SK-N-MC (cell line): ENCODE results near the gene GUCY1A2.

Experiments used
- EZH2 ChIP-seq: fragments of 200-600 bp; sonication (generic); IDR thresholded peaks from one replicate; pipeline ENCODE4 v1.6.1; 2017; ENCODE audit warnings: antibody characterized with exemption
- FOXP2 ChIP-seq: optimal IDR thresholded peaks from 2 replicates; pipeline ENCODE3; 2011; ENCODE audit warnings: mild to moderate bottlenecking, moderate library complexity; ENCODE audit not compliant: insufficient read depth; ENCODE audit errors: extremely low read length, control extremely low read depth
- POLR2AphosphoS5 ChIP-seq: IDR thresholded peaks from 2 replicates; pipeline ENCODE4 v1.6.1; 2012; ENCODE audit warnings: mild to moderate bottlenecking, low read depth, low read length, borderline replicate concordance

- no peak for TF ChIP-seq POLR2AphosphoS5
- TF ChIP-seq EZH2, result no peak
- TF ChIP-seq FOXP2, result no peak
These were observed 143.3 kb downstream of the GUCY1A2 start for GRCh38 chr11:106875013-106875412.
